WTC11 (cell line): ENCODE results near the gene JMJD8. TPM values are rescaled to one million over a fixed set of nuclear protein-coding genes. Genes with fewer than 3 reads are reported as not detected.

ENCODE experiments used
- ATAC-seq: fragments of 200-7000 bp; cut with Tn5 transposase; 2 replicates; pipeline ENCODE4 v1.10.0; 2021; ENCODE audit warnings: mild to moderate bottlenecking, moderate library complexity
- CTCF ChIA-PET: fragments of 300-600 bp; sonication (Branson Sonifier 250); formaldehyde crosslinking; loops from one replicate; lab custom pipeline; 2021; ENCODE audit warnings: antibody characterized with exemption; lab: Charles Lee
- POLR2A ChIA-PET: fragments of 350-600 bp; sonication (Branson Sonifier 250); formaldehyde crosslinking; loops from one replicate; lab custom pipeline; 2021; ENCODE audit warnings: antibody characterized with exemption; lab: Charles Lee
- DNase-seq: peaks from one replicate; pipeline ENCODE4 v3.0.0; 2021; ENCODE audit warnings: low spot score
- H3K27ac Mint-ChIP-seq: 2 replicates; pipeline ENCODE4 v1.8.0; 2021; ENCODE audit warnings: mixed read lengths
- H3K27me3 Mint-ChIP-seq: 2 replicates; pipeline ENCODE4 v1.8.0; 2021; ENCODE audit warnings: low read depth, mild to moderate bottlenecking, moderate library complexity, mixed read lengths
- H3K36me3 Mint-ChIP-seq: 2 replicates; pipeline ENCODE4 v1.8.0; 2021; ENCODE audit warnings: mixed read lengths
- H3K4me1 Mint-ChIP-seq: 2 replicates; pipeline ENCODE4 v1.8.0; 2022; ENCODE audit warnings: mixed read lengths
- H3K4me3 Mint-ChIP-seq: 2 replicates; pipeline ENCODE4 v1.8.0; 2021; ENCODE audit warnings: mild to moderate bottlenecking, moderate library complexity, mixed read lengths
- H3K9me3 Mint-ChIP-seq: 2 replicates; pipeline ENCODE4 v1.8.0; 2021; ENCODE audit warnings: mixed read lengths
- CDX4 ChIP-seq: fragments of 250-450 bp; sonication (Bioruptor Pico); IDR thresholded peaks from 2 replicates; pipeline ENCODE4 v1.9.0; 2021; ENCODE audit warnings: moderate library complexity, mild to moderate bottlenecking, inconsistent platforms, borderline replicate concordance
- CTCF ChIP-seq: fragments of 200-600 bp; IDR thresholded peaks from 2 replicates; pipeline ENCODE4 v1.8.0; 2022; ENCODE audit warnings: antibody characterized with exemption
- E2F4 ChIP-seq: sonication (generic); formaldehyde crosslinking; IDR thresholded peaks from 2 replicates; pipeline ENCODE4 v1.8.1; 2022; ENCODE audit warnings: low read depth, mild to moderate bottlenecking, moderate library complexity, missing genetic modification reagents, borderline replicate concordance
- FOXJ3 ChIP-seq: sonication (generic); formaldehyde crosslinking; IDR thresholded peaks from 2 replicates; pipeline ENCODE4 v1.9.0; 2021; ENCODE audit warnings: missing genetic modification reagents, mild to moderate bottlenecking, borderline replicate concordance
- HMGXB4 ChIP-seq: sonication (generic); formaldehyde crosslinking; IDR thresholded peaks from 2 replicates; pipeline ENCODE4 v1.8.1; 2023; ENCODE audit warnings: mild to moderate bottlenecking, moderate library complexity, missing genetic modification reagents
- NFYB ChIP-seq: sonication (generic); formaldehyde crosslinking; conservative IDR thresholded peaks from 2 replicates; pipeline ENCODE4 v1.8.0; 2022; ENCODE audit warnings: low read depth, missing genetic modification reagents
- PREB ChIP-seq: sonication (generic); formaldehyde crosslinking; IDR thresholded peaks from 2 replicates; pipeline ENCODE4 v1.8.1; 2022; ENCODE audit warnings: mild to moderate bottlenecking, missing genetic modification reagents, moderate library complexity, borderline replicate concordance
- PRRX2 ChIP-seq: fragments of 250-450 bp; sonication (Bioruptor Pico); IDR thresholded peaks from 2 replicates; pipeline ENCODE4 v1.8.0; 2021; ENCODE audit warnings: mild to moderate bottlenecking
- SP1 ChIP-seq: sonication (generic); formaldehyde crosslinking; conservative IDR thresholded peaks from 2 replicates; pipeline ENCODE4 v1.8.1; 2022; ENCODE audit warnings: missing genetic modification reagents
- TCF7 ChIP-seq: sonication (generic); formaldehyde crosslinking; IDR thresholded peaks from 2 replicates; pipeline ENCODE4 v1.8.0; 2022; ENCODE audit warnings: mild to moderate bottlenecking, low read depth, missing genetic modification reagents, moderate library complexity
- TEAD1 ChIP-seq: sonication (generic); formaldehyde crosslinking; IDR thresholded peaks from 2 replicates; pipeline ENCODE4 v1.8.0; 2022; ENCODE audit warnings: mild to moderate bottlenecking, missing genetic modification reagents
- ZBTB21 ChIP-seq: sonication (generic); formaldehyde crosslinking; IDR thresholded peaks from 2 replicates; pipeline ENCODE4 v1.8.1; 2023; ENCODE audit warnings: mild to moderate bottlenecking, missing genetic modification reagents, borderline replicate concordance
- ZNF121 ChIP-seq: sonication (generic); formaldehyde crosslinking; IDR thresholded peaks from 2 replicates; pipeline ENCODE4 v1.8.0; 2023; ENCODE audit warnings: missing genetic modification reagents
- ZNF416 ChIP-seq: fragments of 250-450 bp; sonication (Bioruptor Pico); IDR thresholded peaks from 2 replicates; pipeline ENCODE4 v1.9.0; 2021; ENCODE audit warnings: mild to moderate bottlenecking, inconsistent platforms
- ZNF532 ChIP-seq: fragments of 250-450 bp; sonication (Bioruptor Pico); IDR thresholded peaks from 2 replicates; pipeline ENCODE4 v1.9.0; 2021; ENCODE audit warnings: mild to moderate bottlenecking, borderline replicate concordance
- ZNF671 ChIP-seq: fragments of 250-450 bp; sonication (Bioruptor Pico); IDR thresholded peaks from 2 replicates; pipeline ENCODE4 v1.8.0; 2021; ENCODE audit warnings: mild to moderate bottlenecking
- total RNA-seq: library from RNA; stranded (reverse); gene quantifications from 3 replicates; pipeline ENCODE4 v1.2.3, GENCODE V29; 2021

Gene JMJD8
- total RNA-seq, 1 experiment from 2014 or later: 61.2 TPM

- peak; percentile 78 for TF ChIP-seq ZNF121 (CRISPR knock-in tag)
- no peak for TF ChIP-seq NFYB
- Mint-ChIP-seq H3K4me3 (no peak overlapping the region; the same call in 1 of the 2 replicates), H3K36me3 (no peaks in the 10 kb centered on the region), H3K9me3 (no peaks in the 10 kb centered on the region), H3K27ac (no peak overlapping the region), H3K4me1 (peaks cover 4% of the 10 kb centered on the region), H3K27me3 (no peaks in the 10 kb centered on the region)
- ChIA-PET POLR2A (interaction anchor here (1.0 to 1.4 kb wide), 2 partner anchors 12 to 23 kb away, joined by 3 to 5 read pairs; partner anchors contain the start of gene WDR90), CTCF (interaction anchor here (0.6 to 3.3 kb wide), 25 partner anchors 12 to 282 kb away, joined by 3 to 54 read pairs (median 5); partner anchors contain the start of genes CAPN15, CCDC78, METTL26 and RHBDL1)
- ATAC-seq (no peak), DNase-seq (no peak)
Observed at GRCh38 chr16:661184-661821, 22.8 kb downstream of the JMJD8 start.

- peak; percentile 93 for DNase-seq
- no peak overlapping the region for H3K27ac Mint-ChIP-seq
- H3K4me1 Mint-ChIP-seq: peaks cover 4% of the 10 kb centered on the region
- CTCF ChIA-PET: interaction anchor here (0.5 to 3.3 kb wide), 31 partner anchors 11 to 1362 kb away, joined by 3 to 54 read pairs (median 4); partner anchors contain the start of genes AXIN1, CAPN15, CCDC78 and METTL26
- no peaks in the 10 kb centered on the region for H3K27me3 Mint-ChIP-seq
- H3K36me3 Mint-ChIP-seq: no peaks in the 10 kb centered on the region
- H3K9me3 Mint-ChIP-seq: no peaks in the 10 kb centered on the region
- POLR2A ChIA-PET: interaction anchor here (1.0 to 1.4 kb wide), 2 partner anchors 11 to 22 kb away, joined by 3 to 5 read pairs; partner anchors contain the start of gene WDR90
- peak; percentile 95 for ATAC-seq
- TF ChIP-seq ZNF532 (CRISPR knock-in tag) (no peak), CTCF (peak; percentile 58), TEAD1 (no peak), SP1 (CRISPR knock-in tag) (peak; percentile 39; the same call in 1 of the 2 replicates), PRRX2 (no peak)
- H3K4me3 Mint-ChIP-seq: no peak overlapping the region; the same call in 1 of the 2 replicates
Observed at GRCh38 chr16:660459-661183, 23.5 kb downstream of the JMJD8 start.

- Mint-ChIP-seq H3K27ac (no peak overlapping the region), H3K4me3 (no peak overlapping the region), H3K9me3 (no peaks in the 10 kb centered on the region), H3K27me3 (no peaks in the 10 kb centered on the region), H3K4me1 (peaks cover 4% of the 10 kb centered on the region), H3K36me3 (no peaks in the 10 kb centered on the region)
- DNase-seq (no peak), ATAC-seq (no peak)
- POLR2A ChIA-PET: interaction anchor here (1.0 to 1.4 kb wide), 2 partner anchors 11 to 22 kb away, joined by 3 to 5 read pairs; partner anchors contain the start of gene WDR90
- CTCF ChIA-PET: interaction anchor here (0.5 to 3.3 kb wide), 26 partner anchors 11 to 1363 kb away, joined by 3 to 54 read pairs (median 4); partner anchors contain the start of genes AXIN1, CAPN15, CCDC78 and METTL26
- TF ChIP-seq HMGXB4 (CRISPR knock-in tag): no peak
- TF ChIP-seq PREB: no peak
- TF ChIP-seq CDX4 (CRISPR knock-in tag): no peak
- TF ChIP-seq ZBTB21 (CRISPR knock-in tag): no peak
- no peak for TF ChIP-seq ZNF416 (CRISPR knock-in tag)
- TF ChIP-seq TCF7 (CRISPR knock-in tag): no peak
- no peak for TF ChIP-seq FOXJ3 (CRISPR knock-in tag)
- no peak for TF ChIP-seq ZNF671
- TF ChIP-seq E2F4 (CRISPR knock-in tag): no peak
Observed at GRCh38 chr16:660132-660458, 24.0 kb downstream of the JMJD8 start.
